Measurements from ENCODE around the gene VILL.

DNA sequence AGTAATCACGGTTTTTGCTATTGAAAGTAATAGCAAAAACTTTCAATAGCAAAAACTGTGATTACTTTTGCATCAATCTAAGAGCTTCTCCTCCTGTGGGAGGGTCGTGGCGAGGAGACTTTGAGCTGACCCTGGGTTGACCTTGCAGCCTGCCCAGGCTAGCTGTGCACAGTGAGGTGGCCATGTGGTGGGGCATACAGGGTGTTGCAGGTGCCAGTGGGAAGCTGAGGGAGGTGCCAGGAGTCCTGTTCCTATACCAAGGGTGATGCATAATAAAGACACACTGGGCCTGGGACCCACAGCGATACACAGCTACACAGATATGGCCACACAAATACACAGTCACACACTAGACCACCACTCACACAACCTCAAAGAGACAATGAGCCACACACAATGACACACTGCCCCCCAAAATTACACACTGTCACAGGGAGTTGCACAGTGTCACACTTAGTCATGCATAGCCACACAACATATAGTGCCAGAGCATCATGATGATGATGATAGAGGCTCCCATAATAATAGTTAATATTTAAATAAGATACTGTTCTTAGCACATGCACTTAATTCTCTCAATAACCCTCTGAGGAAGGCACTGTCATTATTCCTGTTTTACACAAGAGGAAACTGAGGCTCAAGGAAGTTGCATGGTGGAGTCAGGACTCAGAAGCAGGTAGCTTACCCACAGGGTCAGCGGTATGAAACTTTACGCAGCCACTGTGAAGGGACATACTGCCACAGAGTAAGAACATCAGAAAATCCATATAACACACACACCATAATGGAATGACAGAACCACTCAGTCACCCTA is 32.5 kb downstream of the VILL start:
- TF ChIP-seq, protein P1, sequence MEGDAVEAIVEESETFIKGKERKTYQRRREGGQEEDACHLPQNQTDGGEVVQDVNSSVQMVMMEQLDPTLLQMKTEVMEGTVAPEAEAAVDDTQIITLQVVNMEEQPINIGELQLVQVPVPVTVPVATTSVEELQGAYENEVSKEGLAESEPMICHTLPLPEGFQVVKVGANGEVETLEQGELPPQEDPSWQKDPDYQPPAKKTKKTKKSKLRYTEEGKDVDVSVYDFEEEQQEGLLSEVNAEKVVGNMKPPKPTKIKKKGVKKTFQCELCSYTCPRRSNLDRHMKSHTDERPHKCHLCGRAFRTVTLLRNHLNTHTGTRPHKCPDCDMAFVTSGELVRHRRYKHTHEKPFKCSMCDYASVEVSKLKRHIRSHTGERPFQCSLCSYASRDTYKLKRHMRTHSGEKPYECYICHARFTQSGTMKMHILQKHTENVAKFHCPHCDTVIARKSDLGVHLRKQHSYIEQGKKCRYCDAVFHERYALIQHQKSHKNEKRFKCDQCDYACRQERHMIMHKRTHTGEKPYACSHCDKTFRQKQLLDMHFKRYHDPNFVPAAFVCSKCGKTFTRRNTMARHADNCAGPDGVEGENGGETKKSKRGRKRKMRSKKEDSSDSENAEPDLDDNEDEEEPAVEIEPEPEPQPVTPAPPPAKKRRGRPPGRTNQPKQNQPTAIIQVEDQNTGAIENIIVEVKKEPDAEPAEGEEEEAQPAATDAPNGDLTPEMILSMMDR (IDR thresholded peaks at IDR 0.05; ENCODE audit: poor library complexity, severe bottlenecking) = no peak
- TF ChIP-seq EZH2 (IDR thresholded peaks at IDR 0.05; ENCODE audit: borderline replicate concordance, insufficient read depth, low read length, poor library complexity, severe bottlenecking) (no peak), RAD21 (conservative IDR thresholded peaks at IDR 0.05) (no peak), SMC3 (conservative IDR thresholded peaks at IDR 0.05; ENCODE audit: poor library complexity) (no peak), POLR2AphosphoS5 (IDR thresholded peaks at IDR 0.05) (no peak), TAF1 (IDR thresholded peaks at IDR 0.05; ENCODE audit: low read depth) (no peak), REST (IDR thresholded peaks at IDR 0.05; ENCODE audit: borderline replicate concordance) (no peak), EP300 (conservative IDR thresholded peaks at IDR 0.05; ENCODE audit: poor library complexity, severe bottlenecking) (no peak)
